Nucleus accumbens (tissue), 56 donors: ENCODE data around the gene ITPR1.
A peak's percentile ranks its signal among the peaks of the same experiment; 100 is the strongest.

Experiments used
- DNase-seq, 56 donors: peaks; one replicate each; lab custom pipeline; 2025; lab: John Stamatoyannopoulos, UW

The ITPR1 gene

DNA sequence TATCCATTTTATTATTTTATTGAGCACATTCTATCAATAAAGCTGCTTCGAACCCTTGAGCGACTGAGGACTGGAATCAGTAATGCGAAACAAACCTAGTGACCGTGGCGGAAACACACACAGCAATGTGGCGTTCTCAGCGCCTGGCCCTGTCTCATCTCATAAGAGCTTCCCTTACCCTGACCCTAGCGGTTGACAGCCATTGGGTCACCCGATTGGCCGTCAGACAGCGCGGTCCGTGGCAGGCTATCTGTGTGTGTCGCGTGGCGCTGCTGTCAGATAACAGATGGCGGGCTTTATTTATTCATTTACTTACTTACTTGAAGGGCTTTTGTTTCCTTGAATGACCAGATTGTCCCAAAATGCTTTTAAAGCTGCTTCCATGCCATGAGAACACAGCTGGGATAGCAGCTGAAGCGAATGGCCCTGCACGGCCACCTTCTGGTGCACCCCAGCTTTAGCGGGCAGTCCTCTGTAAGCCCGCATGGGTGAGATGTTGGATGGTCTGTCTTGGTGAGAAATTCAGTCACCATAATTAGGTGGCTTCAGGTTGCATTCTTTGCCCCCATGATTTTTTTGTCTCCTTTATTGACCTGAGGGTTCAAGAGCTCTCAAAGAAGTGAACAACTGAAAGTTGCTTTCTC lies 270.6 kb downstream of the ITPR1 start:
- DNase-seq: peak in 1 of 56 donors; percentile 4

DNA sequence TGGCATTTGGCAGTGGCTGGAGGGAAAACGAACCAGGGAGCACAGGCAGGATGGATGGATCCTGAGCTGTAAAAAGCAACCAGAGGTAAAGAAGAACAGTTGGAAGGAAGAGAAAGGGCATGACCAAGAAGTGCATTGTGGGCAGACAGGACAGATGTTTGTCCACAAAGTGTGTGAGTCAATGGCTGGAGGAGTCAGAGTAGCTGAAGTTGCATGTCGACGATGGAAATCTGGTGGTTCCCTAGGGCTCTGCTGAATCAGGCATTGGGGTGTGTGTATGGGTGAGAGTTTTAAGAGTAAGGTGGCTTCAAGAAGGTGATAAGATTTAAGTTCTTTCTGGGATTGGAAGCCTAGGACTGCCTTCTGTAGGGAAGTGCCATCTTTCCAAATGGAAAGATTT lies 272.1 kb downstream of the ITPR1 start:
- no peak for DNase-seq

DNA sequence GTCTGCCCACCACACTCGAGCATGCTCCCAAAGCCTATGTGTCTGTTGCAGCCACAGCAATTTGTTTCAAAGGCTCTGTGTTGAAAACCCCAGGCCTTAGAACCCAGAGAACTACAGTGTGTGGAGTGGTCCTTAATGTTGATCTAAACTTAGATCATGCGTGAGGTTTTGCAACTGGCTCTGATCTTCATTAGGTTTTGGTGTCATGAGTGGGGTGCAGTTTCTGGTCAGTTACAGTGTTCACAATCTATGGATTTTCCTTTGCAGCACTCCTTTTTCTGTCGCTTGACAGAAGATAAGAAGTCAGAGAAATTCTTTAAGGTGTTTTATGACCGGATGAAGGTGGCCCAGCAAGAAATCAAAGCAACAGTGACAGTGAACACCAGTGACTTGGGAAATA lies 273.1 kb downstream of the ITPR1 start:
- no peak for DNase-seq

DNA sequence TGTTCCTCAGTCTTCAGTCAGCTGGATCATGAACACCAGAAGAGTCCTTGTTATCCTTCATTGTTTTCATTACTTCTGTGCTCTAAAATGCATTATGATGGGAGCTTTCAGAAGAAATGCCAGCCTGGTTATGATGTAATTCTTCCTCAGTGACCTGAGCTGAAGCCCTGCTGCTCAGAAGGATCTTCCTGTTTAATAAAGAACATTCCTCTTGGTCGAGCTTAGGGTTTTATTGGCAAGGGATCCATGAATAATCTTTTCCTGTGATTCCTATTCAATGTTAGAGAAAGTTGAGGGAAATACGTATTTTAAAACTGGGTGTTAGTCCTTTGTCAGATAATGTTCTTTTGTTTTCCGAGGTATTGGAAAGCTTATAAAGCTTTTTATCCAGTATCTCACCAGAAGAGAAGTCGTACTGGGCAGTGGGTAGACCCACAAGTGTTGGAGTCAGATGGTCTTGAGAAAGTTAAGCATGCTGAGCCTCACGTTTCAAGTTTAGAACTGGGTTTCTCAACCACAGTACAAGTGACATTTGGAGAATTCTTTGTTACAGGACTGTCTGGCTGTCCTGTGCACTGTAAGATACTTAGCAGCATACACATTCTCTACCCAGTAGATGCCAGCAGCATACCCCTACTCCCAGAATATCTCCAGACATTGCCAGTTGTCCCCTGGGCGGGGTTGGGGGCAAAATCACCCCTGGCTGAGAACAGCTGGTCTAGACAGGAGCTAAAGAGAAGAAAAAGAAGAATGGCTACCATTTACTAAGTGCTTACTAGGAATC lies 273.8 kb downstream of the ITPR1 start:
- DNase-seq: no peak

DNA sequence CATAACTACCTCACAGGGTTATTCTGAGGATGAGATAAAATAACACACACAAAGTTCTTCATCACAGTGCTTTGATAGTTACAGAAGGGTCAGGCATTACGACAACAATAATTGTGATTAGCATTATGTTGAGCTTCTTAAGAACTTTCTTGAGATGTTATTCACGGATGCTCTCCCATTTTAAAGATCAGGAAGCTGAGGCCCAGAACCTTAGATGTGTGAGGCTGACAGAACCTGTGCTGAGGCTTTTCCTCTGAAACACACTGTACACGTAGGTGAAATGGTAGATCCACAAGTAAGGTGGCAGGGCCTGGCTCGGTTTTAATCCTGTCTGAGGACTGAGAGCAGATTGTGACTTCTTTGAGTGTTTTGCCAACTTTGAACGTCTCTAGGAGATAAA lies 274.9 kb downstream of the ITPR1 start:
- DNase-seq: no peak

DNA sequence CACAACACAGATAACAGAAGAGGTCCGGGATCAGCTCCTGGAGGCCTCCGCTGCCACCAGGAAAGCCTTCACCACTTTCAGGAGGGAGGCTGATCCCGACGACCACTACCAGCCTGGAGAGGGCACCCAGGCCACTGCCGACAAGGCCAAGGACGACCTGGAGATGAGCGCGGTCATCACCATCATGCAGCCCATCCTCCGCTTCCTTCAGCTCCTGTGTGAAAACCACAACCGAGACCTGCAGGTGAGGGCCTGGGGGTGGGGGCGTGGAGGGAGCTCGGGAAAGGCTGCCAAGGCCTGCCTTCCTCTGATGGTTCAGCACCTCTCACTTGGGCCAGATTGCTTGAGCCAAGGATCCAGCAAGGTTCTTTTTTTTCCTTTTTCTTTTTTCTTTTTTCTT lies 275.4 kb downstream of the ITPR1 start:
- DNase-seq: no peak

DNA sequence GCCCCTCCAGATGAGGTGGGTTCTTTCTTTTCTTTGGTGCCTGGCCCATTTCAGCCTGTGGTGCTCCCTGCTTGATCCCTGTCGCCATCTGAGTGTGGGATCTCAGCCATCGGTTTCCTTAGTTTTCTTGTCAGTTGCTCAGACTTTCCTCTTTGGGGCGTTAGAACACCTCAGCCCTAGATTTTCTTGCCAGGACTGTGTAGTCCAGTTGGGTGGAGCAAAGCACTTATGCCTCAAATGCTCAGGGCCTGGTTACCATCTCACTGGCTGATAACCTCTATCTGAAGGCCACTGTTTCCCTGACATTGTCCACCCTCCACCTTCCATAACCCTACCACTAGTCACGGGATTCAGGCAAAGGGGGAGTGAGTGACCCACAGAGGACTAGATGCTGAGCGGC lies 277.4 kb downstream of the ITPR1 start:
- DNase-seq: no peak

DNA sequence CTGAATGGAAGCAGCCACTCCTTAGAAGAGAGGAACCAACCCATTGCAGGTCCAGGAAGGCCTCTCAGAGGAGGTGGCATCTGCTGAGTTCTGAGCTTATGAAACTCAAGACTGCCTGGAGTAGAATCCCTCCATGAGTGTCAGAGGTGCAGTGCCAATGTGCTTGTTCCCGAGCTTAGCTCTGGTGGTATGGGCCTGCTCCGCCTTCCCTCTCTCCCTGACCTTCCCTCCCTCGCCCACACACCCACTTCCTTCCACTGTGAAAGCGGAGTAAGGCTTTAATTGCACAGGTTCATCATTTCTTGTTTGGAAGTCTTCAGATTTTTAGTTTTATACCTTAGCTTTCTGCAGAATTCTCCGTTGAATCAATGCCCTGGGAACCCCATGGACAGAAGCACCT lies 278.1 kb downstream of the ITPR1 start:
- DNase-seq: no peak

DNA sequence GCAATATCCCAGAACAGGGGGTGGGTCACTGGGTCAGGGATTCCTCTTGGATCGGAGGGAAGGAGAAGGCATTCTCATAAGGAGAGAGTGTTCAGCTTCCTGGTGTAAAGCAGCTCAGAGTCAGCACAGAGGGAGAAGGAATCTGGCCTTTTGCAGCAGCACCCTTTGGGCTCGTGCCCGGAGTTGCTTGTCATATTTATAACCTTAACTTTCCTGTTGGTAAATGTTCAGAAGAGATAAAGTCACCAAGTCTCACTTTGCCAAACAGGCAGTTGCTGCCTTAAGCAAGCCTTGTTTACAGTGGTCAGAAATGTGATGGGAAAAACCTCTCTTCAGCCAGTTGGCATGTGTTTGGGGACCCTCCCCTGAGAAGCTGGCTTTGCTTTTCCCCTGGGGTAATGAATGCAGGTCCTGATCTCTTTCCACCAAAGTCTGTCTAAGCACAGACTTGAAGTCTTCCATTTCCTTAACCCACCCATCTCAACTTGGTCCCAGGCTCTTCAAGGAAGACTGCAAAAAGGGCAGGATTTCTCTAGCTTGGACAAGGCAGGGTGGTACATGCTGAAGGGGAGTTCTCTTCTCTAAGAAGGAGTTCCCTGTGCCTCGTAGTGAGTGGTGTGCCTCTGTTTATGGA lies 279.1 kb downstream of the ITPR1 start:
- no peak for DNase-seq

DNA sequence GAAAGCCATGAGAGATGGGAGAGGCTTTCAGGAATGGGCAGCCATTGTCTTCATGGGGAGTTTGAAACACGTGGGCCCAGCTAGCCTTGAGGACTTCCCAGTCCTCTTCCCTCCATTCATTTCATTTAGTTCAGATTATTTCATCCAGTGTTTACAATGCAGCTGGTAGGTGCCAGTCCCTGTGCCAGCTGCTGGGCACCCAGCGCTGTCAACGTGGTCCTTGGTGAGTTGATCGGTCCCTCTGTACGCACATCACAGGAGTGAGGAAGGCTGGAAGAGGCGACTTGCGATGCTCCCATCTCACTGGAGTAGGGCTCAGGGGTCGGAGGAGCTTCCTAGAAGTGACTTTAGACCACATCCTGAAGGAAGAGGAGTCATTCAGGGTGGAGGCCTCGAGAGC lies 279.7 kb downstream of the ITPR1 start:
- DNase-seq: no peak

DNA sequence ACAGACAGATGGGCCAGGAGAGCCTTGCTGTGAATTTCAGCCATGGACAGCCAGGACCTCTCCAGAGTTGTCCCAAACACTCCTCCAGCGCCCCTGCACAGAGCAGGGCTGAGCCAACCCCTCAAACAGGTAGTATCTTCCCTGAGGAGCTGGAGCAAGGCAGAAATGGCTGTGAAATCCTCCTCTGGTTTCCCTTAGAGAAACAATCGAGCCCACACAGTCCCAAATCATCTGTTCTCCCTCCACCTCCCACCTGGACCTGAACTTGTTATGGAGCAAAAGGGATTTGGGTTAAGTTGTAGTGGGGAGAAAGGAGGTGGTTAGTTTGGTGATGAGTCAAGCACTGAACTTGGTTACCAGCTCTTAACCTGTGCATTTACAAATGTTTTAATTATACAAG lies 280.4 kb downstream of the ITPR1 start:
- DNase-seq: no peak

DNA sequence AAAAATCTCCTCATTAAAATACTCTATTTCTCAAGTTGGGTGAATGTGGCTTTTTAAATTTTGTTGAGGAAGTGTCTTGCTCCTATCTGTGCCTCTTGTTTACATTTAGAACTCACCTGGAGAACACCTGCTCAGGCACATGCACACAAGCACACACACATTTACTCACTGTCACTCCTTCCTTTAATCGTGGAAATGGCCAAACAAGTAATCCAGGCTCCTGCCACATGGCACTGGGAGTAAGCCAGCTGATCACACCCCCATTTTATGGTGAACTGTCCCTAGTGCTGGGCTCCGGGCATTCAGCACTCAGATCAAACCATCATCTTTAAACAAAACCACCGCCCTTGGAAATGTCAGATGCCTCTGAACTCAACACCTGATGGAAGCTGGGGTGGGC lies 281.4 kb downstream of the ITPR1 start:
- no peak for DNase-seq

DNA sequence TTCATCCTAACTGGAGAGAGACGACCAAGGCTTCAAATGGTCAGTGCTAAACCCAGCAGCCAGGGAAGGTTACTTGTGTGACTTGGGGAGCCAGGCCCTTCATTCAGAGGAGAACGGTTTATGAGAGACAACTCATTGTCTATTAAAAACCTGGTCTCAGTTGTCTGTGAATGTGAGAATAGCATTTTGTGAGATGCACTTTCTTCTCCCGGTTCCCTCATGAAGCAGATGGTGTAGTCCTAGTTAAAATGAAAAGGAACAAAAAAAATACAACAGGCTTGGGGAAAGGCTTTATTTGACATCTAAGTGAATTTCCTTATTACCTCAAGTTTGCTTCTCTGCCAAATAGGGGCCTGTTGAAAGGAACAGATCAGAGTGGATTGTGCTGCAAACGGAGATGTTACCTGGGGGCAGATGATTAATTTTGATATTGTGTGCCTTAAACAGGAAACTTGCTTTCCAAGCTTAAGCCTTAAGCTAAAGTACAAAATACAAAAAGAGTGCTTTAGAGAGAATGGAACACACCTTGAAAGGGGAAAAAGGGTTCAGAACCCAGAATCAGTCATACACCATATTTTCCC lies 283.3 kb downstream of the ITPR1 start:
- no peak for DNase-seq

DNA sequence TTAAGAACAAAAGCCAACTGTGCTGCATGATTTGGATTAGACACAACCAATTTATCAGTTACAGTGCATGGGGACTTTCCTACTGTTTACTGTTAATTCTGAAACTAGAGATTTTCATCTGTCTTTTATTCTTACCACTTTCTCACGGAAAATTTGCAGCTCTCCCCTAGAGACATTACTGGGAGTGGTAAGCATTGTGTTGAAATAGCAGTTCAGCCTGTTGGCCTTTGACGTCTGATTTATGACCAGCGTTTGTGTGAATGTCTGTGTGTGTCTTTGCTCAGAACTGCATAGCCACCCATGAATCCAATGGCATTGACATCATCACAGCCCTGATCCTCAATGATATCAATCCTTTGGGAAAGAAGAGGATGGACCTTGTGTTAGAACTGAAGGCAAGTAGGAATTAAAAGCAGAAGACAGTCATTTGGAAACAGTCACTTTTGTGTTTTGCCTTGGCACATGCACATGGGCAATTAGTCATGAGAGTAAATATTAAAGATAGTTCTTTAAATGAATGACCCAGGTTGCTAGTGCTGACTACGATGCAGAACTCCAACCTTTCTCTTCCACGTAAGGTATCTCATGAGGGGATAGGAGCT lies 283.9 kb downstream of the ITPR1 start:
- no peak for DNase-seq

DNA sequence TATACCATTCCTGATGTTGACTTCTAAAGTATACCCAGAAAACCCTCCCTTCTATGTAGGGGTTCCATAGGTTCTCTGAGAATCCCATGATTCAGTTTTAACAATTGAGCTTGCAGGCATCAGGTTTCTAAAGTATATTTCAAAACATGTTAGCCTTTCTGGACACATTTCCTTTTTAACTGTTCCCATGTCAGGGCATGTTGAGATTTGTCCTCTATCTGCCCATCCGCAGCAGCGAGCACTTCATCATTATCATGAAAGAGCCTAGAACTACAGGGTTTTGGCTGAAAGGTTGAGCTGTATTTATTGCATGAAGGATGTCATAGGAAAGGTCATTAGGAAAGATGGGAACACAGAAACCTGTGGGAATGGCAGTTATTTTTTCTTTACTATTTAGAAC lies 285.0 kb downstream of the ITPR1 start:
- no peak for DNase-seq

DNA sequence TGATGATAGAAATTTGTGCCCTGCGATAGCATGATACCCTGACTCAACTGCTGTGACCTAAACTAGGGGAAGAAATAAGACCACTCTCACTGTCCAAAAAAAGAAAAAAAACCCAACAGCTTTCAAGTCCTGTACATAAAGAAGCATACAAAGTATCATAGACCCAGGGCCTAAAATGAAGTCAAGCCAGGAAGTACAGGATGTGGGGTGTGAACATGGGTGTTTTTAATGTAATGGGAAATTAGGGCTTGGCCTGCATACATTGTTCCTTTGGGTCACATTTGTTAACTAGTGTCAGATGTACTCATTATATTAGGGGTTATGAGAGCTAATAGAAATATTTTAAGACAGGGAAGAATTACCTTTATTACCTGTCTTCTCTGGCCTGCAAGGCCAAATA lies 285.6 kb downstream of the ITPR1 start:
- no peak for DNase-seq

DNA sequence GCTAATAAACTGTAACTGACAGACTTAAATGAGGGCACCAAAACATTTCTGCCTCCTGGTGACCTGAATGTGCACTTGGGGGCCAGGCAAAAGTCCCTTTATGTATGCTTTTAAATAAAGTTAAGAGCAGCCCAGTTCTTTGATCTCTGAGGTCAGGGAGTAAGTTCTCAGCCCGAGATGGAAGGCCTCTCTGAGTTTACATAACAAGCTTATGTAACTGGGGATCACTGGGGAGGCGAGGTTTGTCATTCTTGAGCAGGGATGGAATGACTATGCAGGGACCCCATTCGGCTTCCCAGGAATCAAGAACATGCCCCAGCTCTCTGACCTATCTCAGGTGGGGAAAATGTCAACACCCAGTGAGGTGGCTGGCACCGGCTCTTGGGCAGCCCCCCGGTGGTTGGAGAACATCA lies 287.4 kb downstream of the ITPR1 start:
- DNase-seq: no peak

DNA sequence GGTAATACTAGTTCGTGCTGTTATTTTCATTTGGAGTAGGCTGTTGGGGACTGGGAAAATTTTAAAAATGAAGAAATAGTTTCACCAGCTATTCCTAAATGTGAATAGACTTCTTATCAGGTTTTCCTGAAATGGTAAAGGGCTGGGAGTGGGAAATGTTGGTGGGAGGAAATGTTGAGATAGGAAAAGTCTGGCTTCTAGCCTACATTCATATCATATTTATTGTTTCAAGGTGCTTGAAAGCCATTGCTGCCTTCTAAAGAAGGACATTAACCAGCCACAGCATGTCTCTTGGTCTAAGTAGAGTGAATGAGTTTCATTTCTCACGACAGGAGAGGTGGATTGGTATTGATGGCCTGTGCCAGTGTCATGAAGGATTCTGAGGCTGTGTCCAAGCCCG lies 288.9 kb downstream of the ITPR1 start:
- no peak for DNase-seq

DNA sequence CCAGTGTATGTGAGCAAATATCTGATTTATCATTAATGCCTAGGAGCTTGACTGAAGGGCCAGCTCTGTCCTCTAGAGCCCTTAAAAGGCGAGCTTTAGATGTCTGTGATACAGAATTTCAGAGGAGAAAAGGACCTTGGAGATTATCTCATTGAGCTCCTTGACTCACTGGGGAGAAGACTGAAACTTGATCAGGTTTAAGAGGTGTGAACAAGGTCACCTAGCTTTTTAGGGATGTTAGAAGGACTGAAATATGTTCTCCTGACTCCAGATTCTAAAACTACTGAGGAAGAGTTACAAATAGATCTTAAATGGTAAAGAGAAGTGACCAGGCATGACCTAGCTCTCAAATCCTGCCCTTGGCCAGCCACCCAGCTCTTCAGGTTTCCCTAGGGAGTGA lies 292.4 kb downstream of the ITPR1 start:
- no peak for DNase-seq

DNA sequence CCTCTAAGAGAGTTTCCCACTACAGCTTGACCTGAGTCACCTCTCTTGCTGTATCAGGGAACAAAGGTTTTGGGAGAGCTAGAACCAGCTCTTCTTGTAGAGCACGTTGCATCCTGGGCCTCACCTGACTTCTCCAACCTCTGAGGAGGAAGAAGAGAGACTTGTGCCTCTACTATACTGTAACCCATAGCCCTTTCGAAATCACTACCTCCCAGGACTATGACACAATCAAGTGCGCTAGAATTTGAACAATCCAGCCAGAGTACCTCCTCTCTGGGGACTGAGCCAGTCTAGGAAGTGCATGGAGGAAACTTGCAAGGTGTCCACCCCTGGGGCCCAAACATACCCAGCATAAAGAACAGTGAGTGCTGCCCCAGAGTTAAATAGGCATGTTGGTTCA lies 293.3 kb downstream of the ITPR1 start:
- no peak for DNase-seq

DNA sequence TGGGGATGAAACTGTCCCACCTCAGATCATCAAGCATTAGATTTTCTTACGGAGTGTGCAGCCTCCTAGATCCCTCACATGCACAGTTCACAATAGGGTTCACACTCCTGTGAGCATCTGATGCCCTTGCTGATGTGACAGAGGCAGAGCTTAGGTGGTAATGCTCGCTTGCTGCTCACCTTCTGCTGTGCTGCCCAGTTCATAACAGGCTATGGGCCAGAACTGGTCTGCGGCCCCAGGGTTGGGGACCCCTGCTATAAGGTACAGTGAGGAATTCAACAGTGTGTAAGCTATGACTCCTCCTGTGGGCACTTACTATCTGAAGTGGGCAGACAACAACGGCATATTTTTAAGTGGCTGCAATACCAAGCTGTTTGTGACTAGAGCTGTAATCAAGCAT lies 298.2 kb downstream of the ITPR1 start:
- DNase-seq: no peak
